GM20431 (cell line): ENCODE data around the gene FAM120C.

Experiments
- in situ Hi-C: fragments of 300-500 bp; cut with MseI, MboI; formaldehyde crosslinking; loops from one replicate; pipeline ENCODE4 v1.15.0; 2020; ENCODE audit warnings: low sequenced_read_pairs; ENCODE audit not compliant: unreplicated experiment

FAM120C gene

GRCh38 chrX:54182864-54183613, at the start of gene FAM120C:
Gene FAM120C (minus strand): TSS chrX:54183254. CDS start chrX:54183198, 56 bp downstream.
- in situ Hi-C loops = no loop called here

- in situ Hi-C loops = no loop called here
These were observed 47.5 kb upstream of the FAM120C start for GRCh38 chrX:54230435-54231148.

GRCh38 chrX:54223581-54223980, 40.5 kb upstream of the FAM120C start:
- in situ Hi-C loops = no loop called here

GRCh38 chrX:54213603-54214002, 30.5 kb upstream of the FAM120C start:
- in situ Hi-C loops = no loop called here

- in situ Hi-C loops = no loop called here
These were observed 25.5 kb upstream of the FAM120C start for GRCh38 chrX:54208531-54208930.

GRCh38 chrX:54198262-54198661, 15.2 kb upstream of the FAM120C start:
- in situ Hi-C loops = no loop called here

- in situ Hi-C loops = no loop called here
These were observed 12.0 kb upstream of the FAM120C start for GRCh38 chrX:54194982-54195588.

GRCh38 chrX:54193085-54193821, 10.2 kb upstream of the FAM120C start:
- in situ Hi-C loops = no loop called here

- in situ Hi-C loops = no loop called here
These were observed 1.4 kb upstream of the FAM120C start for GRCh38 chrX:54184474-54184873.

GRCh38 chrX:54182194-54182863, 725 bp downstream of the FAM120C start:
- in situ Hi-C loops = no loop called here

GRCh38 chrX:54181202-54181953, 1.7 kb downstream of the FAM120C start:
- in situ Hi-C loops = no loop called here

GRCh38 chrX:54180403-54180802, 2.7 kb downstream of the FAM120C start:
- in situ Hi-C loops = no loop called here

- in situ Hi-C loops = no loop called here
These were observed 4.7 kb downstream of the FAM120C start for GRCh38 chrX:54178100-54178940.

GRCh38 chrX:54177306-54177705, 5.7 kb downstream of the FAM120C start:
- in situ Hi-C loops = no loop called here

GRCh38 chrX:54173791-54174190, 9.3 kb downstream of the FAM120C start:
- in situ Hi-C loops = no loop called here

- in situ Hi-C loops = no loop called here
These were observed 10.6 kb downstream of the FAM120C start for GRCh38 chrX:54172455-54172854.

- in situ Hi-C loops = no loop called here
These were observed 11.4 kb downstream of the FAM120C start for GRCh38 chrX:54171527-54172250.

- in situ Hi-C loops = no loop called here
These were observed 12.0 kb downstream of the FAM120C start for GRCh38 chrX:54171091-54171490.
